H7 (cell line): Measurements from ENCODE around the gene RERE. TPM values are rescaled to one million over a fixed set of nuclear protein-coding genes. Genes with fewer than 3 reads are reported as not detected.
A peak's percentile ranks its signal among the peaks of the same experiment; 100 is the strongest.
"Not testable (repeated sequence)": the region's sequence is repeated elsewhere in the genome, so short reads cannot be mapped to it uniquely, and the experiment has no call there.

Experiments
- DNase-seq: peaks from one replicate; pipeline ENCODE4 v3.0.0; 2012
- H3K27me3 ChIP-seq: 2 replicates; pipeline ENCODE4 v1.6.0; 2011; ENCODE audit warnings: mild to moderate bottlenecking, low read length; ENCODE audit not compliant: control insufficient read depth, insufficient read depth
- H3K36me3 ChIP-seq: replicated peaks from 2 replicates; pipeline ENCODE4 v1.5.1; 2011; ENCODE audit warnings: low read length; ENCODE audit not compliant: control insufficient read depth, insufficient read depth
- H3K4me3 ChIP-seq: 2 replicates; pipeline ENCODE4 v1.5.1; 2011; ENCODE audit warnings: low read depth, mild to moderate bottlenecking, control low read depth, low read length, moderate library complexity; ENCODE audit not compliant: insufficient read depth
- total RNA-seq: library from RNA; depleted of rRNA; stranded (reverse); fragments of >200 nt; shearing (Covaris generic); gene quantifications from 2 replicates; pipeline ENCODE4 v1.2.3, GENCODE V29; 2014

RERE gene
- total RNA-seq, 1 experiment from 2014 or later, result 75.8 TPM

- no peaks in the 10 kb centered on the region for H3K27me3 ChIP-seq
- H3K4me3 ChIP-seq, result no peak overlapping the region
- no peaks in the 10 kb centered on the region for H3K36me3 ChIP-seq
- no peak for DNase-seq
These were observed 17.0 kb downstream of the RERE start for GRCh38 chr1:8800416-8800815.

DNA sequence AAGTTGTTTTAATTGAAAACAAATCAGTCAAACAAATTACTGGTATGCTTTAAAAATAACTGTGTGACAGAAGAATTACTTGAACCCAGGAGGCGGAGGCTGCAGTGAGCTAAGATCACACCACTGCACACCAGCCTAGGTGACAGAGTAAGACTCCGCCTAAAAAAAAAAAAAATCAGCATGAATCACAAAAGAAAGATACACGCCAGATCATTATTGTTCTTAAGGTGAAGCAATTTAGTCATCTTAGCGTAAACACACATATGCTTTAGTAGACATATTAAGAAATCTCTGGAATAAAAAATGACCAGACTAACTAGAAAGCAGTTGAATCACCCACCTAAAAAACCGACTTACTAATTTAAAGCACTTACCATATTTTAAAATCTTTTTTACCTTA is 20.2 kb downstream of the RERE start:
- Histone ChIP-seq H3K4me3 (no peak overlapping the region), H3K27me3 (no peaks in the 10 kb centered on the region), H3K36me3 (no peaks in the 10 kb centered on the region)
- DNase-seq, result no peak

DNA sequence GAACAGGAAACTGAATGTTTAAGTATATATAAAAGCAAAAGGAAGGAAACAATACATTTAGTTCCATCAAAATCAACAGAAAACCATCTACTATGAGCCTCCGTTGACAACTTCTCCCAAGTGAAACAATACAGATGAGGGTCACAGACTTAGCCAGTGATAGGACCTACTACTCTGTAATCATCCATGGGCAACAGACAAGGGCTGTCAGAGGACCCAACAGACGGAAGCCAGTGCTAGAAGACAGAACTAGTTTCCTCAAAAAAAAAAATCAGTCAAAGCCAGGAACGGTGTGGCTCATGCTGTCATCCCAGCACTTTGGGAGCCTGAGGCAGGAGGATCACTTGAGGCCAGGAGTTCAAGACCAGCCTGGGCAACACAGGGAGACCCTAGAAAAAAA is 20.6 kb downstream of the RERE start:
- Histone ChIP-seq H3K4me3 (no peak overlapping the region), H3K36me3 (no peaks in the 10 kb centered on the region), H3K27me3 (no peaks in the 10 kb centered on the region)
- DNase-seq, result no peak

DNA sequence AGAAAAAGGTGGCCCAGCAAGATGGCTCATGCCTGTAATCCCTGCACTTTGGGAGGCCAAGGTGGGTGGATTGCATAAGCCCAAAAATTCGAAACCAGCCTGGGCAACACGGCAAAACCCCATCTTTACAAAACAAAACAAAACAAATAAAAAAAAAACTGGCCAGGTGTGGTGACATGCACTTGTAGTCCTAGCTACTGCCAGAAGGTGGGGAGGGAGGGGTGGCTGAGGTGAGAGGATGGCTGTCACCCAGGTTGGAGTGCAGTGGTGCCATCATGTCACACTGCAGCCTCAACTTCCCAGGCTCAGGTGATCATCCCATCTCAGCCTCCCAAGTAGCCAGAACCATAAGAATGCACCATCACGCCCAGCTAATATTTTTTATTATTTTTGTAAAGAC is 22.8 kb downstream of the RERE start:
- DNase-seq, result no peak
- H3K4me3 ChIP-seq, result no peak overlapping the region
- H3K27me3 ChIP-seq, result no peaks in the 10 kb centered on the region
- H3K36me3 ChIP-seq, result no peaks in the 10 kb centered on the region

GRCh38 chr1:8791819-8792218 is 25.6 kb downstream of the RERE start:
- H3K36me3 ChIP-seq, result no peaks in the 10 kb centered on the region
- H3K27me3 ChIP-seq, result no peaks in the 10 kb centered on the region
- H3K4me3 ChIP-seq, result no peak overlapping the region
- DNase-seq, result no peak

DNA sequence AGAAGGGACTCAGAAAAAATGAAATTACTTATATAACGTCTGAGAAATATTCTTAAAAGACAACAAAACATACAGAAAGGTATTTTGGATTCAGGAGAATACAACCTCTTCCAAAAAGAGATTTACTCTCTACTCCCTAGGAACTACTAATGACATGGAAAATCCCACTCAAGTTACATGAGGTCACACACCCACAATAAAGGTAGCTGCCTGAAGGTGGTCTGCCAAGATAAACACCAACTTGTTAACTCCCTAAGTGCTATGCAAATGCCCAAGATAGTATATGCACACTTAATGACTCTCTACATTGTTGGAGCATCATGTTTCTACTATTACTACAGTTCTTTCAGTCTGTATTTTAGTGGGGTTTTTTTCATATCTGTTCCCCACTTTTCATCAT is 26.5 kb downstream of the RERE start:
- DNase-seq, result no peak

GRCh38 chr1:8790478-8790877 is 27.0 kb downstream of the RERE start:
- Histone ChIP-seq H3K36me3 (no peaks in the 10 kb centered on the region), H3K27me3 (no peaks in the 10 kb centered on the region), H3K4me3 (no peak overlapping the region)
- DNase-seq, result no peak

More for the DNA sequence above, 26.5 kb downstream of the RERE start:
- no peaks in the 10 kb centered on the region for H3K27me3 ChIP-seq
- no peak overlapping the region for H3K4me3 ChIP-seq
- no peaks in the 10 kb centered on the region for H3K36me3 ChIP-seq

GRCh38 chr1:8789314-8790214 is 27.9 kb downstream of the RERE start:
- DNase-seq, result peak; percentile 14
- Histone ChIP-seq H3K27me3 (no peaks in the 10 kb centered on the region), H3K4me3 (no peak overlapping the region)

DNA sequence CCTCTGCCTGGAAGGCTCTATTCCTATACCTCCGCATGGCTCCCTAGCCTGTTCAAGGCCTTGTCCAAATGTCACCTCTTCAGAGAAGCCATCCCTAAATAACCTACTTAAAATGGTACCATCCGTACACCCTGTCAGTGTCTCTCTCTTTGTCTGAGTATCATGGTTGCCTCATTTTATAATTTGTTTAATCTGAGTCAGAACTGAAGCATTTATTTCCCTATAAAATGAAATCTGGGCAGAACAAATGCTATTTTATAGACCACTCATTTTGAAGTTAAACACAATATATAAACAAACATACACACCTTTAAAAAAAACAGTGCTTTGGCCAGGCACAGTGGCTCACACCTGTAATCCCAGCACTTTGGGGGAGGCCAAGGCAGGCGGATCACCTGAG is 30.2 kb downstream of the RERE start:
- no peaks in the 10 kb centered on the region for H3K36me3 ChIP-seq
- no peak for DNase-seq
- no peaks in the 10 kb centered on the region for H3K27me3 ChIP-seq
- no peak overlapping the region for H3K4me3 ChIP-seq

More at GRCh38 chr1:8789314-8790214, 27.9 kb downstream of the RERE start:
- H3K36me3 ChIP-seq, result no peaks in the 10 kb centered on the region

DNA sequence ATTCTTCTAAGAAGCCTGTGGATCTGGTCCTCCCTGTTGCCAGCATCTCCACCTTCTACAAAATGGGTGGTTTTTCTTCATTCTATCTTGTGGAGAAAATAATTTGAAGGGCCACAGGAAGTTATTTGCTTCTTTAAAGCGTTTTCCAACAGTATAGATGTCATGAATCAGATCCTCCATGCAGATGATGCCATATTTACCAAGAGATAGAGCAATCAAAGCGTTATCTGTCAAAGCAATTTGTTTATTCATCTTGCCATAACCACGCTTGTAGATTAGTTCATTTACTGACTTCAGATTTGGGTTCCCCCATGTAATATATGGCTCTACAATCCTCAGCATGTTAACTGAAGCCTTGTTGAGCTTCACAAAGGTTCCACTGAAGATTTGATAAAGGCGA is 31.2 kb downstream of the RERE start:
- H3K27me3 ChIP-seq, DNase-seq, H3K36me3 ChIP-seq, H3K4me3 ChIP-seq: not testable (repeated sequence)

- Histone ChIP-seq H3K27me3 (no peaks in the 10 kb centered on the region), H3K4me3 (no peak overlapping the region), H3K36me3 (no peaks in the 10 kb centered on the region)
- DNase-seq, result no peak
These were observed 34.5 kb downstream of the RERE start for GRCh38 chr1:8782955-8783354.

- no peaks in the 10 kb centered on the region for H3K27me3 ChIP-seq
- no peaks in the 10 kb centered on the region for H3K36me3 ChIP-seq
- no peak for DNase-seq
- H3K4me3 ChIP-seq, result no peak overlapping the region
These were observed 35.3 kb downstream of the RERE start for GRCh38 chr1:8782001-8782620.

- H3K4me3 ChIP-seq, result no peak overlapping the region
- no peaks in the 10 kb centered on the region for H3K36me3 ChIP-seq
- no peak for DNase-seq
- no peaks in the 10 kb centered on the region for H3K27me3 ChIP-seq
These were observed 37.0 kb downstream of the RERE start for GRCh38 chr1:8780405-8780804.

GRCh38 chr1:8777867-8778266 is 39.6 kb downstream of the RERE start:
- no peak for DNase-seq
- Histone ChIP-seq H3K36me3 (no peaks in the 10 kb centered on the region), H3K4me3 (no peak overlapping the region), H3K27me3 (no peaks in the 10 kb centered on the region)

GRCh38 chr1:8776104-8776503 is 41.3 kb downstream of the RERE start:
- Histone ChIP-seq H3K27me3 (no peaks in the 10 kb centered on the region), H3K36me3 (no peaks in the 10 kb centered on the region), H3K4me3 (no peak overlapping the region)
- DNase-seq, result no peak
